GM21529 (cell line): ENCODE results near the gene MYBPH.

ENCODE experiments used
- ATAC-seq: cut with Tn5 transposase; IDR thresholded peaks from one replicate; pipeline ENCODE4 v1.9.1; 2021; ENCODE audit not compliant: unreplicated experiment

The MYBPH gene

GRCh38 chr1:203167026-203167912 lies 8.4 kb downstream of the MYBPH start:
- ATAC-seq = no peak

DNA sequence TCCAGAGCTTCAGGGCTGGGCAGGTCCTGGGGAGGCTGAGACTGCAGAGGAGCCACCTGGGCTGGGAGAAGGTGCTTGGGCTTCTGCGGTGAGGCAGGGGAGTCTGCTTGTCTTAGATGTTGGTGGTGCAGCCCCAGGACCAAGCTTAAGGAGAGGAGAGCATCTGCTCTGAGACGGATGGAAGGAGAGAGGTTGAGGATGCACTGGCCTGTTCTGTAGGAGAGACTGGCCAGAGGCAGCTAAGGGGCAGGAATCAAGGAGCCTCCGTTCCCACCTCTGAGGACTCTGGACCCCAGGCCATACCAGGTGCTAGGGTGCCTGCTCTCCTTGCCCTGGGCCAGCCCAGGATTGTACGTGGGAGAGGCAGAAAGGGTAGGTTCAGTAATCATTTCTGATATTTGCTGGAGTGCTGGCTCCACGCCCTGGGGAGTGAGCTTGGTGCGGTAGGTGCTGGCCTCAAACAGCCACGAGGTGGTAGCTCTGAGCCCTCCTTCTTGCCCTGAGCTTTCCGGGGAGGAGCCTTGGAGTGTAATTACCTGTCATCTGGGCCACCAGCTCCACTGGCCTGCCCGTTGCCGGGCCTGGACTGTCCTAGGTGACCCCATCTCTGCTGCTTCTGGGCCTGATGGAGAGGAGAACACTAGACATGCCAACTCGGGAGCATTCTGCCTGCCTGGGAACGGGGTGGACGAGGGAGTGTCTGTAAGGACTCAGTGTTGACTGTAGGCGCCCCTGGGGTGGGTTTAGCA lies 9.3 kb downstream of the MYBPH start:
- ATAC-seq = no peak

DNA sequence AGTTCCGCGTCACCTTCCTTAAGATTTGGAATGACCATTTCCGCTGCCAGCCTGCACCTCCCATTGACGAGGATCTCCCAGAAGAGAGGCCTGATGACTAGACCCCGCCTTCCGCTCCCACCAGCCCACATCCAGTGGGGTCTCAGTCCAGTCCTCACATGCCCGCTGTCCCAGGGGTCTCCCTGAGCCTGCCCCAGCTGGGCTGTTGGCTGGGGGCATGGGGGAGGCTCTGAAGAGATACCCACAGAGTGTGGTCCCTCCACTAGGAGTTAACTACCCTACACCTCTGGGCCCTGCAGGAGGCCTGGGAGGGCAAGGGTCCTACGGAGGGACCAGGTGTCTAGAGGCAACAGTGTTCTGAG lies 9.8 kb downstream of the MYBPH start:
- no peak for ATAC-seq

- no peak for ATAC-seq
These were observed 10.4 kb downstream of the MYBPH start for GRCh38 chr1:203165101-203165799.

- ATAC-seq = no peak
These were observed 11.6 kb downstream of the MYBPH start for GRCh38 chr1:203163891-203164635.

- ATAC-seq = no peak
These were observed 13.2 kb downstream of the MYBPH start for GRCh38 chr1:203162403-203162802.

- ATAC-seq = no peak
These were observed 13.9 kb downstream of the MYBPH start for GRCh38 chr1:203161703-203162102.

DNA sequence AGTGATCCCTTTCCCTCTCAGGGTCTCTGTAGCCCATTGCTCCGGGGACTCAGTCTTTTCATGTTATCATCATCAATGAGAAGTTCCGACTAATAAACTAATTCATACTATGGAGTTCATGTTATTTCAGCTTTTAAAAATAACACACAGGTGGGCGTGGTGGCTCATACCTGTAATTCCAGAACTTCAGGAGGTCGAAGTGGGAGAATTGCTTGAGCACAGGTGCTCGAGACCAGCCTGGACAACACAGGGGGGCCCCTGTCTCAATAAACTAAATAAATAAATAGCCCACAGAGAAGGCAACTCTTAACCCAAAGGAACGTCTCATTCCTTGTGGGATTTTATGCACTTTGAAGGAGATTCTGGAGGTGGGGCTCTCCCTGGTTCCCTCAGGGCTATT lies 14.5 kb downstream of the MYBPH start:
- ATAC-seq = no peak

- no peak for ATAC-seq
These were observed 15.8 kb downstream of the MYBPH start for GRCh38 chr1:203159844-203160243.

DNA sequence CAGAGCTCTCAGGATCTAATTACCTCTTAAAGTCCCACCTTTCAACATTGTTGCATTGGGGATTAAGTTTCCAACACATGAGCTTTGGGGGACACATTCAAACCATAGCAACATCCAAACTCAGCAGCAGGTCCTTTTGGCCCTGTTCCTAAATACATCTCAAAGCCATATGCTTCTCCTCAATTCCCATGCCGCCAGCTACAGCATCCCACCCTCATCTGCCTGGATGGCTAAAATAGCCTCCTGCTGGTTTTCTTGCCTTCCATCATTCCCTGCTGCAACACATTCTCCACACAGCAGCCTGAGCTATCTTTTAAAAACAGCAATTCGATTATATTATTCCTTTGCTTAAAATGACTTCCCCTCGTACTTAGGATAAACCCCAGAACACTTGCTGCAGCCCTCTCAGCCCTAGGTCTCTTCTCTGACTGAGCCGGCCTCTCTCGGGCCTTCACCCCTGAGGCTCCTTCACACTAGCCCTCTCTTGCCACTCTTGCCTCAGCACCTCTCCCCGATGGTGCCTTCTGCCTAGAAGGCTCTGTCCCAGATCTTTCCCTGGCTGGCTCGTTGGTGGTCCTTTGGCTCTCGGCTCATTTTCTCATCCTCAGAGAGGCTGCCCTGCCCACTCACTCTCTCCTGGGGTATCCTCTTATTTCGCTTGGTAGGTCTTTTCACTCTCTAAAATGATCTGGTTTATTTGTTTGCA lies 16.5 kb downstream of the MYBPH start:
- ATAC-seq = no peak

DNA sequence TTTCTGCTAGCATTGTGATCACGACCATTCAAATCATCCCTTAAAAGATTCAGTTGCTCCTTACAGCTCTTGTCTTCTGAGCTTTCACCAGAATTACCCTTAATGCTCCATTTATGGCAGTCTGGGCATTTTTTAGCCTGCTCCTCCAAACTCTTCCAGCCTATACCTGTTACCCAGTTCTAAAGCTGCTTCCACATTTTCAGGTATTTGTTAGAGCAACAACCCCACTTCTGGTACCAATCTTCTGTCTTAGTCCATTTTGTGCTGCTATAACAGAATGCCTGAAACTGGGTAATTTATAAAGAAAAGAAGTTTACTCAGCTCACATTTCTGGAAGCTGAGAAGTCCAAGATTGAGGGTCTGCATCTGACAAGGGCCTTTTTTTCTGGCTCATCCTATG lies 17.2 kb downstream of the MYBPH start:
- ATAC-seq = no peak

GRCh38 chr1:203156280-203156679 lies 19.3 kb downstream of the MYBPH start:
- ATAC-seq = no peak

- no peak for ATAC-seq
These were observed 21.4 kb downstream of the MYBPH start for GRCh38 chr1:203153989-203154821.

DNA sequence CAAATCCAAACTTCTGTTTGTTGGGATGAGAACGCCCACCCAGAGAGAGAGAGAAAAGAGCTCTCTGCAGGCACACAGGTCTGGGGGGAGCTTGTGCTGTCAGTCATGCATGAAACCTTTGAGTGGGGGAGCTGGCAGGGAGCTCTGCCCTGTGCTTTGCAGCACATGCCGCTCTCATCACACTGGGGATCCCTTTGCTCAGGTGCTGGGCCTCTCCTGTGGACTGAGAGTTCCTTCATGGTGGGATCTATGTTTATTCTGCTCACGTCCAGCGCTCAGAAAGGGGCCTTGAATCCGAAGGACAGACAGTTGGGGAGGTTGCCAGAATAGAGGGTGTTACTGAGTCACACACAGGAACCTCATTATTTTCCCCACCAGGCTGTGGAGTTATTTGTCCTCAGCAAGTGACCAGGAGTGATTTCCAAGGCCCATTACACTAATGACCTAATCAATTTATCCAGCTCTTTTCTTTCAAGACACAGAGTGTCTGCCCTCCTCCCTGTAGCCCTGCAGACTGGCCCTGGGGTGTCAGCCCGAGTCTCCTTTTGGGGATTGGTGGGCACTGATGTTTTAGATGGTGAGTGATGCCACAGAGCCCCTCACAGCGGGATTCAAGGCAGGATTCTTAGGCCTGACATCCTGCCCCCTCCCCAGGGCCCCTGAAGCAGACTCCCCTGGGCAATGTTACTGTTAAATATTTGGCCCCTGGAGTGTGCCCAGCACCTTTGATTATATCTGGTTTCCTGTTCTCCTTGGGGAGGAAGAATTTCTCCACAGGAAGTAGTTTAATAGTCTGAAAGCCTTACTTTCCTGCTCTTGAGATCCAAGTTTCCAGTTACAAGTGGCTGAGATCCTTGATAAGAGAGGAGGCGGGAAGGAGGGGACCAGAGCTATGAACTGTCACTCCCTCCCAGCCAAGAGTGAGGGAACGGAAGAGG lies 22.3 kb downstream of the MYBPH start:
- no peak for ATAC-seq

DNA sequence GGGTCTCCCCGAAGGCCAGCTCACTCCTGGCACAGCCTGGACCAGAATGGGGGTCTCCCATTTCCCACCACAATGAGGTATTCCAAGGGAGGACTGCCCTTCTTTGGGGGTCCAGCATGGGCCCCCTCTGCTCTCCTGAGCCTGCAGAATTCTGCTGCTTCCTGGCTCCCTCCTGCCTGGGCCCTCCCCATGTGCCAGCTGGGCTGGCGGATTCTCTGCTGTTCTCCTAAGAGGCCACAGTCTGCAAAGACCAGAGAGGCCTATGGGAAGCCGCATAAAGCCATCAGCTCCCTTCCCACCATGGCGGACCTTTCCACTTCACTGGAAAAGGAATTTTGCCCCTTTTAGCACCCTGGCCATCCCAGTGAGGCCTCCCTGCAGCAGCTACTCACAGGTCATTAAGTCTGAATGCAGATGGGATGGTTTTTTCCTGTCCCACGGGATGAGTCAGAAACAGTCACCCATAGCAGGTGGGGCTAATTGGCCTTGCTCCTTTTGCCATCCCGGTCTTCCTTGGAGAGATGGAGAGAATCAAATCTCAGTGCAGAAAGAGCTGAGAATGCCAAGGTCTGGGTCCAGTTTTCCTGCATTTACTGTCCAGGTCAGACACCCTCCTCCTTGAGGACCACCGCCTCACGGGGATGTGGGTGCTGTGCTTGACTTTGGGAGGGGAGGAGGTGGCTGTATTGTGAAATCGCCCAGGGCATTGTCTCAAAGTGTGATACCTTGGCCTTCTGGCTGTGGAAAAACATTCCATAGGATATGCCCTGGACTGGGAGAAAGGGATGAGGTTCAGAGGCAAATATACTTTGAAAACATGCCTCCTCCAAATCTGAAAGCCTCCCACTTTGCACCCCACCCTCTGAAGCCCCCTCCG lies 23.2 kb downstream of the MYBPH start:
- ATAC-seq = no peak

DNA sequence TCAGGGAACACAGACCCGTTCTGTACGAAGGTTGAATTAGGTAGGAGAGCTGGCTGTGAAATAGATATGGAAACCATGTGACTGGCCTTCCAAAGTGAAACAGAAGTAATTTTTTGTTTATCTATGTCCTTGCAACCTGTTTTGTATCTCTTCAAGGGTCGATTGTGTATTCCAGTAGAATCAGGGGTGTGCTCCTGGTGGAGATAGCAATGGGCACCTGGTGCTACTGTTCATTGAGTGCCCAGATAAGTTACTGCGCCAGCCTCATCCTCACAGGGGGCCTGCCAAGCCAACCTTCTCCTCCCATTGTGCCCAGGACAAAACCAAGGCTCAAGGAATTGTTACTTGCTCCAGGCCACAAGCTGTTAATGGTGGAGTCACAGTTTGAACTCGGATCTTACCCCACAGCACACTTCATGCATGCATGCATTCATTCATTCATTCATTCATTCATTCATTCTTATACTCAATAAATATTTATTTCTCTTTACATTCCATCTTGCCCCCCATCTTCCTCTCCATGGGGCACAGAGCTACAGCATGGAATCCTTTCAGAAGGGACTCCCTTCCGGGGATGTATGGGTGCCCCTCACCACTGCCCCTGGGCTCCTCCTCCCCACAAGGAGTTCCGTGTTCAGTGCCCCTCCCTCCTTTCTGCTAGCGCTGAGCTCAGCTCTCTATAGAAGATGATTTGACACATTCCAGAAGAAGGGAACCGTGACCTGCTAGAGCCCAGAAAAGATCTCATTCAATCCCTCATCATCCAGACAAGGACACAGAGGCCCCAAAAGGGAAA lies 24.1 kb downstream of the MYBPH start:
- no peak for ATAC-seq
